Measurements from ENCODE around the gene SHROOM3.

The SHROOM3 gene

GRCh38 chr4:76792418-76792817, 357.4 kb downstream of the SHROOM3 start:
- no peak for DNase-seq

- no peak for DNase-seq
These were observed 360.2 kb downstream of the SHROOM3 start for GRCh38 chr4:76795243-76795642.

DNA sequence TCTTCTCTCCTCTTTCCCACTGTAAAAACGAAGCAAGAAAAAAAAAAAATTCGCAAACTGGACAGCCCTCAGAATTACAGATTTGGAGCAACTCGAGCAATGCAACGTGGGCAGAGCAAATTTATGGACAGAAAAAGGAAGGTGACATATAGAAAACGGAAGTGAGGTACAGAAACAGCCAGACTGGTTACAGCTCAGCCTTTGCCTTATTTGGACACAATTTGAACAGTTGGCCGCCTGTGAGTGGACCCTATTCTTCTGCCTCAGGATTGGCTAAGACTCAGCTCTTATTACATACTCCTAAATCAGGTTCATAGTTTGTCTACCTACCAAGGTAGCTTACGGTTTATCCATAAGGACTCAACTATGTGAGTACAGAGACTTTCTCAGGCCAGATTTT, 364.1 kb downstream of the SHROOM3 start:
- no peak for DNase-seq

DNA sequence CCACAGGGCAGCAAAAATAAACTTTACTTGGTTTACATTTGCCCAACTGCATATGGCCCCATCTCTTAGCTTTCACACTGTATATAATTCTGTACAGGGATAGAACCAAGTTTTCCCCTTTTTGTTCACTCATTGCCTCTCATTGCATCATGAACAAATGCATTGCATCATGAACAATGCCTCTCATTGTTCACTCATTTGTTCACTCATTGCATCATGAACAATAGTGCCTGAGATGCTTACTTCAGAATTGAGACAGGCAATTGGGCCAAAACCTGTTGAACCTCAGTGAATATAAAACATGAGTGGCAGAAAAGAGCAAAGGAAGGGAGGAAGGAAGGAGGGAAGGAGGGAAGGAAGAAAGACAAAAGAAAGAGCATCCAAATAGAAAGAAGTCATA, 364.7 kb downstream of the SHROOM3 start:
- DNase-seq: no peak

- no peak for DNase-seq
These were observed 365.9 kb downstream of the SHROOM3 start for GRCh38 chr4:76800902-76801301.

DNA sequence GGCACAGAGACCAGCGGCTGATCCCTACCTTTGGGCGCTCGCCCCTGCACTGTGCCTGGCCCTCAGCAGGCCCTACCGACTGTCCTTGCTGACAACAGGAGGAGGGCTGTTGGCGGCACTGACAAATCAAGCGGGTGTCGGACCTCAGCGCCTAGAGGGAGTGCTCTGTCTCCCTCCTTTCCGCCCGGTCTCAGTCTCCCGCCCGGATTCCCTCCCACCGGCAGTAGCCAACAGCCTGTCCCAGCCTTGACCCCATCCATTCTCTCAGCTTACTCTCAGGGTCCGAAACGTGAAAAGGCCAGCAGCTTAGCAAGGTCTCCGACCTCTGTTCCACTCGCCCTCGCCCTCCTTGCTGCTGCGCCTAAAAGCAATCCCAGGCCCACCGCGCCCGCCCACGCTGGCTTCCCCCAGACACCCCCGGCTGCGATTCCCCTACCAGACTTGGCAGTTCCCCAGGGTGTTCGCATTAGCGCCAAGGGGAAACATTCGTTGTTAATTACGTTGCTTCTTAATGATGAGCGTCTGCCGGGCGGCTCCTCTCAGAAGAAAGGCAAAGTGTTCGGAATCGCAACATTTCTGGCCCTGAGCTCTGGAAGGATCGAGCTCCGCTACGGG, 366.7 kb downstream of the SHROOM3 start:
- no peak for DNase-seq

DNA sequence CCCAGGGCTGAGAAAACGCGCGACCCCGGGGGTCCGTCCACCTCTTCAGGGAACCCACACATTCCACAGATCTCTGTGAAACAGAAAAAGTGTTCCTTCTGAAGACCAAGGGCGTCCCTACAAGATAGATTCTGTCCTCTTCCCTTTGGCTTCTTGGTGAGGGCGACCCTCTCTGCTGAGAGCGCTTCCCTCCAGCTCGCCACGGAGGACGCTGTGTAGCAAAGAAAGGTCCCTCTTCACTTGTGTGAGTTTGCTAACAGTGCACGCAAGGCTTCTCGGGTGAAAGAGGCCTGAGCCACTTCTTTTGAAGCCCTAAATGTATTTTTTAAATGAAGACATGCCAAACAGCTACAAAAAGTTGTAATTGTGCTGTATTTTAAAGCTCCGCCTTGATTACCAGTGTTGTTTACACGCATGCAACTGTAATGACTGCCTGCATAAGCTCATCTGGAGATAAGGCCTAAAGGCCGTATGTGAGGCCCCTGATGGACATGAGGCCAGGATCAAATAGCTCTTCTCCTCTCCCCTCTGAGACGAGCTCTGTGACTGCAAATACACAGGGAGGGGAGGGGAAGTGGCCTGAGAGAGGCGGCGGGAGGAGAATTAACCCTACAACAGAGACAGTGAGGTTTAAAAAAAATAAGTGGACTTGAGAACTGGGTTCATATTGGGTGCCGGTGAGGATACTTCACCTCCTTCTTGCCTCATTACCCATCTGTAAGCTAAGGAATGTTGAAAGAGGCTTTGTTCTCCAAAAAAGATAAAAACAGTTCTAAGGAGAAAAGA, 367.4 kb downstream of the SHROOM3 start:
- DNase-seq: no peak

GRCh38 chr4:76803522-76803921, 368.5 kb downstream of the SHROOM3 start:
- DNase-seq: no peak

DNA sequence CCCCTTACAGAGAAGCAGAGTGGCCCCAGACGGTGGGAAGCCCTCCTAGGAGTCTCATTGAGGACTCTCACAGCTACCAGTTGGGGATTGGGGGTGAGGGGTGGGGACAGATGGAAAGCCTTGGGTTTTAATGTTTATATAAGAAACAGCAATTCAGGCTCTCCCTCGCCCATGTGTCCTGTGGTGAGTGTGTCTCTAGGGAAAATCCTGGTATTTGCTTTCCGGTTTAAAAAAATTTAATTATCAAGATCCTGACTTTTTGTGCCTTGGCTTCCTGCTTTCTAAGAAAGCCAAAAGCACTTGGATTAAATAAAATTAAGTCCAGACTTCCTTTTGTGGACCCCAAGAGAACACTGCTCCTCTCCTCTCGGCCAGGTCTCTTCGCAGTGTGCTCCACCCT, 369.1 kb downstream of the SHROOM3 start:
- no peak for DNase-seq

DNA sequence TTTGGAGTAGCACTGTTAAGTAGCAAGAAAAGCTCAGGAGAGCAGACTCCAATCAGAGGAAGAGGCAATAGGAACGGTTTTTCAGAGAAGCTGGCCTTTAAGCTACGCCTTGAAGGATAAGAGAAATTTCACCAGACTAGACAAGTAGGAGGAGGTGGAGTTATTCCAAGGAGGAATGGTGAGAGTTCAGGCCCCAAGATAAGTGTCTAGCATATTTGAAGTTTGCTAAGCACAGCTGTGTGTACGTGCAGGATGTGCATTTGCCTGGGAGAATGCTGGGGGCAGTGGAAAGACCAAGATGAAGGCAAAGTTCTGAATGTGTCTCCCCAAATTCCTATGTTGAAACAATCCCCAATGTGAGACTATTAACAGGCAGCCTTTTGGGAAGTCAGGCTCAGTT, 371.3 kb downstream of the SHROOM3 start:
- no peak for DNase-seq

GRCh38 chr4:76806757-76807156, 371.7 kb downstream of the SHROOM3 start:
- DNase-seq: no peak

GRCh38 chr4:76809594-76810305, 374.7 kb downstream of the SHROOM3 start:
- no peak for DNase-seq

- no peak for DNase-seq
These were observed 376.8 kb downstream of the SHROOM3 start for GRCh38 chr4:76811604-76812412.

DNA sequence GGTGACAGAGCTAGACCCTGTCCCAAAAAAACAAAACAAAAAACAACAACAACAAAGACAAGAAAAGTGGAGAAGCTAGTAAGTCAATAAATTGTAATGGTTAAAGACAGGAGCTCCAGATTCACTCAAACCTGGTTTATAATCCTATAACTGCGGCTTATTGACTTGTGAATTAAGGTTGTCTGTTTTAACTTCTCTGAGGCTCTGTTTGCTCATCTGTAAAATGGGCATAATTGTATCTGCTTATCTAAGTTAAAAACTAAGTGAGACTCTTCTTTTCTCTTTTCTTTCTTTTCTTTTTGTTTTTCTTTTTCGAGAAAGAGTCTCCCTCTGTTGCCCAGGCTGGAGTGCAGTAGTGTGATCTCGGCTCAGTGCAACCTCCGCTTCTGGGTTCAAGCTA, 378.0 kb downstream of the SHROOM3 start:
- DNase-seq: no peak

DNA sequence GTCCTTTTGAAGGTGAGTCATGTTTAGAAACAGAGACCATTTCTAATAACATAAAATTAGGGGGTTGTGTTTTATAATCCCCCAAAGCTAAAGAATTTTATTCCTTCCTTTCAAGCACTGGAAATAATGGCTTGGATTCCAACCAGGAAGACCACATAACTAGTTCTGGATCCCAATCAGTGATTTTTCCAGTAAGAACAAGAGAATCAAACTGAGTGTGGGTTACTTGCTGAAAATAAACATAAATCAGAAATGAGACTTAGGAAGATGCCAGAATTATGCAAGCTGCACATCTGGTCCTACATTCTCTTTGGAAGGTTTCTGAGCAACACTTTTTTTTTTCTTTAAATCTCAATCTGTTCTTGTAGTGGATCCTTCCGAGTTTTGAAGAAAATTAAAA, 386.6 kb downstream of the SHROOM3 start:
- DNase-seq: no peak

GRCh38 chr4:76822303-76822702, 387.3 kb downstream of the SHROOM3 start:
- DNase-seq: no peak

- no peak for DNase-seq
These were observed 388.5 kb downstream of the SHROOM3 start for GRCh38 chr4:76823495-76823894.

DNA sequence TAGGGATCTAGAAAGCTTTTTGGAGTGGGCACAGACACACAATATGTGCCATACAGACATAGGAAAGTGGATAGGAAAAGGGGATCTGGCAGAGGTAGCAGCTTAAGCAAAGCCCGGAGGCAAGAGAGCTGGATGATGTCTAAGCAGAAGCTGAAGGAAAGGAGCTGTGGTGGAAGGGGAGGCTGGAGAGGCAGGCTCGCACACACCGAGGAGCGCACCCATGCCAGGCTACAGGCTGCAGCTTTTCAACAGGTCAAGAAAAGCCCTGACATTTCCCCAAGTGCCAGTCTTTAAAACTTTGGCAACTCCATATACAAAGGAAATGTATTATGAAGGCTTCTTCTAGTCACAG, 395.6 kb downstream of the SHROOM3 start:
- no peak for DNase-seq

GRCh38 chr4:76830964-76831703, 396.1 kb downstream of the SHROOM3 start:
- no peak for DNase-seq

- no peak for DNase-seq
These were observed 396.8 kb downstream of the SHROOM3 start for GRCh38 chr4:76831711-76832373.

All from activated effector memory CD4-positive, alpha-beta T cell treated with Interleukin-2 at 50 U/mL for 16 hours (primary cell).